Stimulated activated CD8-positive, alpha-beta memory T cell treated with anti-CD3 and anti-CD28 coated beads, Interleukin-4, amount 100 ng/mL, for 4 hours (primary cell): Measurements from ENCODE around the gene SLC13A2.

ENCODE experiments used
- DNase-seq, 2 donors: peaks; one replicate each; pipeline ENCODE4 v3.0.0-alpha.2; 2020; ENCODE audit warnings: low read depth in 2 of 2, low spot score in 1 of 2

The SLC13A2 gene

DNA sequence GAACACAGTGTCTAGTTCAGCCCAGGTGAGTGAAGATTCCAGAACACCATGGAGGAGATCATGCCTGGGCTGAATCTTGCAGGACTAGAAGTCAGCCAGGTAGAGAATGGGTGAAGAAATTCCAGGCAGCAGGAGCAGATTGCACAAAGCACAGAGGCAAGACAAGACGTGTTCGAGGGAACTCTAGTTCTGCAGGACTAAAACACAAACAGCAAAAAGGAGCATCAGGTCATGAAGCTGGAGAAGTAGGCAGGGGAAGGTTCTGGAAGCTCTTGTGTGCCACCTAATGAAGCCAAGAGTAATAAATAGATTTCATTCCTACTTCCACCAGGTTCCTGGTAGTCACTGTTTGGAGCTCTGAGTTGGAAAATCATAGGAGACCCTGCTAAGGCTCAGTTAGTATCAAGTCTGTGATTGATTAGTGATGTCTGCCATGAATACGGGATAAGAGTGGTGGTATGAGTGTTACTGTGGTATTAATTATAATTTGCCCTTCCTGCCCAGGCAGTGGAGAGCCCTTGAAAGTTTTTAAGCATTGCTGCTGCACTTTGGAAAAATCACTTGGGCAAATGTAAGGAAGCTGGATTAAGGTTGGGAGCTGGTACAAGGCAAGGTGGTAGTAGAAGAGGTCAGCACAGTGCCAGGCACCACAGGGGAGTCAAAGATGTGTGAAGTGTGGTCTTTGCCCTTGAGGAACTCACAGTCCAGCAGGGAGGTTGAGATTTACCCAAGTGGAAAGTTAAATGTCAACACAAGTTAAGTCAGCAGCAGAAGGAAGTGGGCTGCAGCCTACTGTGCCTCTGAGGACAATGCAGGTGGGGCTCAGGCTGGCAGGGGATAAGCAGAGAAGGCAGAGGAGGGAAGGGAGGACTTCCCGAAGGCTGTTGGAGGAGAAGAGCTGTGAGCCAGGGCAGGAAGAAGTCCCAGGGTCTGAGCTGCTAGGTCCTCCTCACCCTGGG is 19.2 kb downstream of the SLC13A2 start:
- no peak for DNase-seq

DNA sequence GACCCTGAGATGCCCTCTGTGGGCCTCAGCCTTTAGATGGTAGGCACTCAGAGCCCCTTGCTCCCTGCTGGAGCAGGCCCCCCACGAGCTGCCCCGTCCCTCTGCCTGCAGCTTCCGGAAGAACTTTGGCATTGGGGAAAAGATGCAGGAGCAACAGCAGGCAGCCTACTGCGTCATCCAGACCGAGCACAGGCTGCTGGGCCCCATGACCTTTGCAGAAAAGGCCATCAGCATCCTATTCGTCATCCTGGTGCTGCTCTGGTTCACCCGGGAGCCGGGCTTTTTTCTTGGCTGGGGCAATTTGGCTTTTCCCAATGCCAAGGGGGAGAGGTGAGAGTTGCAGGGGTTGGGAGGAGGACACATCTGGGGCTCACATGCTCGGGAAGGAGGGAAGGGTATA is 20.0 kb downstream of the SLC13A2 start:
- no peak for DNase-seq

DNA sequence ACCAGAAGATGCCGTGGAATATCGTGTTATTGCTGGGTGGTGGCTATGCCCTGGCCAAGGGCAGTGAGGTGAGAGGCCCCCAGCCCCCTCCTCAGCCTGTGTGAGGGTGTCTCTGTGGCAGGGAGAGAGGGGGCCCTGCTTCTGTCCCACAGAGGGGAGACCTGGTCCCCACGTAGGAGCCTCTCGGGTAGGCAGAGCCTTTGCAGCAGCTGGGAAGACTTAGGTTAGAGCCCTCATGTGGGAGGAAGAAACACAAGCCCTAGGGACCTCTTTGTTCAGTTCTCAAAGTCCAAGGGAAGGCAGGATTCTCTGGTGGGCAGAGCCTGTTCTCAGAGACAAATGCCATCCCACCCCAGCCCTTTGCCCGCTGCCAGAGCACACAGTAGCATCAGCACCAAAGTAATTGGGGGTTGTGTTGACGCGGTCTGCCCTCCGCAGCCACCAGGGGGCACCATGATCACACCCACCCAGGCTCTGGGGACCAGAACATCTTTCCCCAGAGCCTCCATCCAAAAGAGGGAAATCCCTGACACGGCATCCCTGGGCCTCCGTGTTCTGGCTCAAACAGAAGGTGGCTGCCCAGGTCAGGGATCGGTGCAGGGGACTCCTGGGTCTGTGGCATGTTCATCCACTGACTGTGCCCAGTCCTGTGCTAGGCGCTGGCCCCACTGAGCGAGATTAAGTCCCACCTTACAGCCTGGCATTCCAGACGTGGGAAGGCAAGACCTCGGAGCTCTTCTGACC is 21.2 kb downstream of the SLC13A2 start:
- DNase-seq, result peak; percentile 56 to 66

DNA sequence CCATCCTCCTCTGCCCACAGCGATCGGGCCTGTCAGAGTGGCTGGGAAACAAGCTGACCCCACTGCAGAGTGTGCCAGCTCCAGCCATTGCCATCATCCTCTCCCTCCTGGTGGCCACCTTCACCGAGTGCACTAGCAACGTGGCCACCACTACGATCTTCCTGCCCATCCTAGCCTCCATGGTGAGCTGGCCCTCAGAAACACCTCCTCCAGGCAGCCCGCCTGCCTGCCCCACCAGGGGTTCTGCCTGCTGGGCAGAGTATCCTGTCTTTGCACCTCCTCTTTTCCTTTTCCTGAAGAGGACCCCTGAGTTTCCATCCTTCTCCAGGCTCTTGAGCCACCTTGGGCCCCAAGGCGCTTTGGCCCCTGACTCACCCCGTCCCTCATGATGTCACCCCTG is 22.2 kb downstream of the SLC13A2 start:
- DNase-seq, result no peak

DNA sequence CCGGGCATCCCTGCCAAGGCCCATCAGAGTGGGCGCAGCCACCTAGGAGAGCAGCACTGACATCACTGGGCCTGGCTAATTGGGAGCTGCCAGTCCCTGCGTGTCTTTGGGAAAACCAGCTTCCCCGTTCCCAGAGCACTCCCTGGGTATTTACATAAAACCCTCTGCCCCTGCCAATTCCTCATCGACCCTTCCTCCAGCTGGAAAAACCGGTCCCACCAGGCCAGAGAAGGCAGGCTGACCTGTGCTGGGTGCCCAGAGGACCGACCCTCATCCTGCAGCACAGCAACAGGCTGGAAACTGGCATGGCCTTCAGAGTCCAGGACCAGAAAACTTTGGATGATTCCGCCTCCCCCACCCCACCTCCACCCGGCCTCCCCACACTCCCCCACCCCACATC is 24.5 kb downstream of the SLC13A2 start:
- DNase-seq, result no peak

DNA sequence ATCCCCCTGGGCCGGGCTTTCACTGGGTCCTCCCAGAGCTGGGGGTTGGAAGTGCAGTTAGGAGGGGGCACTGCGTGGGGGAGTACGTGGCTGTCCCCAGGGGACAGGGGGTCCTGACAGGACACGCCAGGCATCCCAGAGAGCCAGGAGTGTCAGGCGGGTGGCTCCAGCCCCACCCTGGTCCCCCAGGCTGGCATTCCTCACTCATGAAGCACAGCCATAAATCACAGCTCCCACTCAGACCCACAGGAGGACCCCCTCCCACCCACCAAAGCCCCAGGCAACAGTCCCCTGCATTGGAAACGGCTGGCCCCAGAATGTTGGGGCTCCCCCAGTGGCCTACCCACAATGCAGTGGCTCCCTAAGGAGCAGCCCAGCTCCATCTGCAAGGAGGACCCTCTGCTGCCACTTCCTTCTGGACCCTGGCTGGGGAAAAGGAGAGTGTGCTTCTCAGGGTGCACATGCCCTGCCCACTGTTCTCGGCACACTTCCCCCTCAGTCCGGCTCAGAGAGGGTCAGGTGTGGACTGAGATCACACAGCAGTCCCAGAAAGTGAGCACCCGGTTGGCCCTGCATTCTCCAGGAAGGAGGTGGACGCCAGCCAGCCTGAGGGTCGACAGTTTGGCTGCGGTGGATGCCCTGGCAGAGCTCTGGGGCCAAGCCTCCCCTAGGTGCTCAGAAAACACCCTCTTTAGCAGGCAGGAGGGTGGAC is 25.4 kb downstream of the SLC13A2 start:
- DNase-seq, result no peak

DNA sequence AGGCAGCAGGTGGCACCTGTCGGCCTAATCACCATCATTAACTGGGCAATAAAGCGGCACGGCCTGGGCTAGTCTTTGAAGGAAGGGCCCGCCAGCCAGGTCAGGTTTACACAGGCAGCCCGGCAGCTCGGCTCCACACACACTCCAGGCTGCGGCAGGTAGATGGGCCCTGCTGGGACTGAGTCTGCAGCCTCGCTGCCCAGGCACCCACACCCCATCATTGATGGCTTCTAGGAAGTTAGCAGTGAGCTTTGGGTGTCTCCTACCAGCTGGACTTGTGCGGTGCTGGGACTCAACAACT is 25.9 kb downstream of the SLC13A2 start:
- DNase-seq, result no peak

DNA sequence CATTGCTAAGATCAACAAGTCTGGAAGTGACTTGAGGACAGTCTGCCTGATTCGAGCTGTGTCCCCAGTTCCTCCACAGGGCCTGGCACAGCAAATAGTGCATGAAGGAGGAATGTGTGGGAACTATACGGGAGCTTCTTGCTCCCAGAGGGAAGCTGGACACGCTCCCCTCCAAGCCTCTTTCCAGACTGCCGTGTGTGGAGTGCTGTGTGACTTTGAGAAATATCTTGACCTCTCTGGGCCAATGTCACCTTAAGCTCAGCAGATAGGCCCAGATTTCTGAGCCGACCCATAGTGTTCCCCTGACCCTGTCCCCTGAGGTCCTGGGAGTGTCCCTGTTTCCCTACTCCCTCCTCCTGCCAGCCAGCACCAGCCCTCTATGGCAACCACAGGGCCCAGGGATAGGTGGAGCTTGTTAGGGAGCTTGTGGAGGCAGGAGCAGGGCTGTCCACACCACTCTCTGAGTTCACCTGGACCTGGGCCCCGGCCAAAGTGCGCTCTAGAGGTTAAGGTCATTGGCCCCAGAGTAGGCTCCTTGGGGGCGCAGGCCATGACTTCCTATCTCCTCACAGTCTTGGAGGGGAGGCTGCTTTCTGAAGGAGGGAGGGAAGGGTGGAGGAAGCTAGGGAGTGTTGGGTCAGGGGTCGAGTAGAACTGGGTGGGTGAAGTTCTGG is 26.4 kb downstream of the SLC13A2 start:
- no peak for DNase-seq

DNA sequence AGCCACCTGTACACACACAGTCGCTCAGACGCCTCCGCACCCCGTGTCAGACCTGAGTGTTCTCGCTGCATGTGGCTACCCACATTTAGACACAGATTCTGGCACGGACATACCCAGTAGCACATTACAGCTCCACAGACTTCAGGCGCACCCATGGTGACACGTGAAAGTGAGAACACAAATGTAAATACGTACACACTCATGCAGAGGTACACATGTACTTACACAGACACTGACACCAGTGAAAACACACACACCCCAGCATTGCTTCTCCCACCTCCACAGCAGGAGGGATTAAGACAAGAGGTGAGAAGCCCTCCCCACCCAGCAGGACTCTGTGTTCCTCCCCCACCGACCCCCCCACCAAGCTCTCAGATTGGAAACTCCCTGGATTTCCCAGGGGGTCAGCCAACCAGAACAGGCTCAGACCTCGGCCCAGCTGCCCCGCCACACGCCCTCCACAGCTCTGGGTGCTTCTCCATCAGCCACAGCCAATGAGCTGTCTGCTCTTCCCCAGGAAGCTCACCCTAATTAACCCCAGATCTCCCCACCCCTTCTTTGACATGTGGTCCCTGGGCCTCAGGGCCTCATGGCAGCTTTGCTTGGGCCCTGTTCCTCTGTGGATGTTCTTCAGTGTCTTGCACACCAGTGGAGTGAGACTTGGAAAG is 27.4 kb downstream of the SLC13A2 start:
- DNase-seq, result no peak

DNA sequence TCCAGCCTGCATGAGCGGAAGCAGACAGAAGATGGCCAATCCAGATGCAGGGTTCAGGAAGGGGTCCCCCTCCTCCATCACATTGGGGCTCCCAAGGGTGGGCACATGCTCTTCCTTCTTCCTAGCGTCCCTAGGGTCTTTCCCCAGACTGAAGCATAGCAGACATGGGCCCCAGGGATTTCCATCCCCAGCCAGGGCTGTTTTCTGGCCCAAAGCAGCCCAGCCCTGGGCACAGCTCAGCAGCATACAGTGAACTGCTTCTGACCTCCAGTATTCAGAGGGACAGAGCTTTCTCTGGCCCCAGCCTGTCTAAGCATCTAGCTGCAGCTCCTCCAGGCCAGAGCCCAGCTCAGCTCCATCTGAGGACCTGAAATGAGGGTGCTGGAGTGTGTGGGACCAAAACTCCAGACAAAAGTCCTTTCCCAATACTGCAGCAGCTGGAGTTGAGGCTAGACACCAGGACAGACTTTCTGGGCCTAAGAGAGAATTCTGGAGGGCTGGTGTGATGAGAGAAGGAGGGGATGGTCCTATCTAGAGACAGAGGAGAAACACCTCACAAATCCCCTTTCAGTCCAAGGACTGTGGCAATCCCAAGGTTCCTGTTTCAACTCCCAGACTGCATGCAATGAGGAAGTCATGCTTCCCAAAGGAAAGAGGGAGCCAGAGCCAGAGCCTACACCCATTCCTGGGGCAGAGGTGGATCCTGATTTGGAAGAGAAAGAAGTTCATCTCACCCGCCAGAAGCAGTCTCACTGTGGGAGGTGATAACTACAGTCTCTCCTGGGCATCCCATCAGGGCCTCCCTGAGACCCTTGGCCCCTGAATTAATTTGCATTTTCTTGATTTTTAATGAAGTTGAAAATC is 28.2 kb downstream of the SLC13A2 start:
- no peak for DNase-seq

DNA sequence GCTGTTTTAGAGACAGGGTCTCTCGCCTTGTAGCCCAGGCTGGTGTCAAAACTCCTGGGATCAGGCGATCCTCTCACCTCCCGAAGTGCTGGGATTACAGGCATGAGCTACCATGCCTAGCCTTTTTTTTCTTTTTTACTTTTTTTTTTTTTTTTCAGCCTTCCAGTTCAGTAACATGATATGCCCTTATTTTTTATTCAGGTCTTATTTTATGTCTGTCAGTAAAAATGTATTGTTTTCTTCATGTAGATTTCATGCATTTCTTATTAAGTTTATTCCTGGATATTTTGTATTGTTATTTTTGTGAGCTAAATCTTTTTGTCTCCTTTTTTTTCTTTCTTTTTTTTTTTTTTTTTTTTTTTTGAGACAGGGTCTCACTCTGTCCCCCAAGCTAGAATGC is 30.0 kb downstream of the SLC13A2 start:
- DNase-seq, result no peak

DNA sequence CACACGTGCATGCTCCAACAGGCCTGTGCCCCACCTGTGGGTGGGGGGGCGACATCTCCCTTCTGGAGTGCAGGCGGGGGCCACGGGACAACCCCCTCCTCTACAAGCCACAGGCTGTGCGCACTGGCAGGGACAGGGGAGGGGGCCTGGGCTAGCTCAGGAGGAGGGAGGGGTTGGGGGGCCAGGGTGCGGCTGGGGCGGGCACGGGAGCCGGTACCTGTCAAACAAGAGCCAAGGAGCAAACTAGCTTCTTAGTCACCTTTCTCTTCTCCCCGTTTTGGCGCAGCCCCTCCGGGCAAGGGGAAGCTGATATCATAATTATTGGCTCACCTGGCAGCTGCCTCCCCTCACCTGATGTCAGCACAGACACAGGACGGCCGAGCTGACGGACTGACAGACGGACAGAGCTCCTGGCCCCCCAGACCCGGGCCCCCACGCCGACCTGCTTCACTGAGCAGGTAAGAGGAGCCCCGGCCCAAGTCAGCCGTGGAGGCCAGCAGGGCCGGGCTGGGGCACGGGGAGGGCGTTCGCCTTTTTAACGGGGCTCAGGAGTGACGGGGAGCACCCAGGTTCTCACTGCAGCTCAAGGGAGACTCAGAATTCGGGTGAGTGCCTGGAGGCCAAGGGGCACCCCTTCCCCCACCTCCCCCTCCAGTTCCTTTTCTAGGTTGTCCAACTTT is 32.7 kb downstream of the SLC13A2 start, which contains the start of gene FOXN1:
Gene FOXN1 (plus strand): TSS at position 363 of the 680 bp plus-strand sequence. CDS start 17,622 bp downstream, outside the sequence.
- DNase-seq, result no peak

DNA sequence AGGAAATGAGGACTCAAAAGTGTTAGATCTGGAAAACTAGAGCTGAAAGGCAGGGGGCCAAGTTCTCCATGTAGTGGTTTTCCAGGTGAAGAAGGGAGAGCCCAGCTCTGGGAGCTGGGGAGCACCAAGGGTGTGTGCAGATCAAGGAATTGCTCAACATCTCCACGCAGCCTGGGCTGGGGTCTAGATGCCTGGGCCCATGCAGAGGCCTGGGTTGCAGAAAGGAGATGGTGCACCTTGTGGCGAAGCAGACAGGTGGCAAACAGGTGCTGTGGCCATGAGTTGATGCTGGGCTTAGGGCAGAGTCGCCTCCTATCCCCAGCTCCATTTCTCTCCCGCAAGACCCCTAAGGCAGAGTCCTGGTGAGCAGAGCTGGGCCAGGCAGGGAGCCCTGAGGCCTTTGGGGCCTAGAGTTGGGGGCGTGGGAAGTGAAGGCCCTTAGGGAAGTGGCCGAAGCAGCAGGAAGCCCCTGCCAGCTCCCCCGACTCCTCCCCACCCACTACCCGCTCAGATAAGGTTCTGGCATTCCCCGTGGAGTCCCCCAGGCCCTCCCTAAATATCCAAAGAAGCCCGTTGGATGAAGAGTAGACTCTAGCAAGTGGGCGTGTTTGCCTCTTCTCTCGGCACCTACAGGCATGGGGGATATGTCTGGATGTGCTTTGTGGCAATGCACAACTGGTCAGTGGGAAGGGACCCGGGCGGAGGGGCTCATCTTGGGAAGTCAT is 33.5 kb downstream of the SLC13A2 start:
- DNase-seq, result no peak

DNA sequence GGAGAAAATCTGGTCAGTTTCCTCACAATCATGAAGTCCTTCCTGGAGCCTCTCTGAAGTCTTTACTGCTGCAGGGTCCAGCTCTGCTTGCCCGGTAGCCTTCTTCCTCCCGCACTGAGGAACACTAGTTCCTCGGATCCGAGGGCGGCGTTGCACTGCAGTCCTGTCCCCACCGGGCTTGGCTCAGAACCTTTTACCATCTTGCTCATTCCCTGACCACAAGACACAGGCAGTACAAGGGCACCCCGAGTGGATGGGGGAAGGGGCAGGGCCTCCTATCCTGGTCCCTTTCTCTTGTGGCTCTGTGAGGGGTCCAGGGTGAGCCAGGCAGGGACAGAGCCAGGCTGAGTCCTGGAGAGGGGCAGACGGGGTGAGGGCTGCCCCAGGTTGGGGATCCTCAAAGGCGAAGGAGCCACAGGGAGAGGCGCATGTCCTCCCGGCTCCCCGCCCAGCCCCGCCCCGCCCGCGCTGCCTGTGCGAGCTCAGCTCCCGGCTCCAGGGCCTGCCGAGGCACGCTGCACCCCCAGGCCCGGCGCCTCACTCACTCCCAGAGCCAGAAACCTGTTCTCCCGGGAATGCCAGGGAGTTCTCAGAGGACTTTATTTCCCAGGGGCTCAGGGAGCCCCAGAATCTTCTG is 34.2 kb downstream of the SLC13A2 start:
- no peak for DNase-seq

DNA sequence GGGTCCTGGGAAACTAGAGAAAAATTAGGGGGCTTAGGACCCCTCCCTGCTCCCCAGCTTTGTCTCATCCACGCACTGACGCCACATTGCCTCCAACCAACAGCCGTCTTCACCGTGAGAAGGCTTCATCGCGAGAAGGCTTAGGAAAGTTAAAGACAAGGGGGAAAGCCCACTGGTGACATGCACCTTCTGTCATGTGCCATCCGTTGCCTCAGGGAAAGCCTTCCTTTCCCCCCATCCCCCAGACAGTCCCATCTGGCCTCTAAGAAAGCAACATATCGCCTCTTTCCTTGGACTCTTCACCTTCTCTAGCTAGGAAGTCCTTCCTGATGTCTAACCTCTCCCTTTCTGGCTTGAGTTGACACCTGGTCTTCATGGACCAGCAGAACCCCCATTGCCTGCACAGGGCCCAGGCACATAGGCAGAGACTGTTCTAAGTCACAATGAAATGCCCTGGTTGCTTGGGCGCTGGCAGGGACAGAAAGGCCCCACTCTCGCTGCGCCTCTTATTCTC is 34.8 kb downstream of the SLC13A2 start:
- no peak for DNase-seq

DNA sequence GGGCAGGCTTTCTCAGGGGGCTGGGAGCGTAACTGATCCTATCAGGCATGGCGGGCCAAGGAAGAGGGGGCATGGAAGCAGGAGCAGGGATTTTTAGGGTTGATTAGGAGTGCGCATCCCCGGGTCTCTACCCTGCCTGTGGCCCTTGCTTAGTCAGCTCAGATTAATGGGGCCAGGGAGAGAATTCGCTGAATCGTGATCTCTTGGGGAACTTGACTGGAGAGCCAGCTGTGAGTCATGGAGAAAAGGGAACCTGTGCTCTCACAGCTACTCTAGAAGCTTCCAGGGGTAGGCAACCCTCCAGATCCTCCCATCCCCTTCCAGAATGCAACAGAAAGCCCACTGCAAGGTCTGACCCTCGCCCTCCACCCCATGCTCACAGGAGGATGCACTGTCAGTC is 36.3 kb downstream of the SLC13A2 start:
- no peak for DNase-seq

DNA sequence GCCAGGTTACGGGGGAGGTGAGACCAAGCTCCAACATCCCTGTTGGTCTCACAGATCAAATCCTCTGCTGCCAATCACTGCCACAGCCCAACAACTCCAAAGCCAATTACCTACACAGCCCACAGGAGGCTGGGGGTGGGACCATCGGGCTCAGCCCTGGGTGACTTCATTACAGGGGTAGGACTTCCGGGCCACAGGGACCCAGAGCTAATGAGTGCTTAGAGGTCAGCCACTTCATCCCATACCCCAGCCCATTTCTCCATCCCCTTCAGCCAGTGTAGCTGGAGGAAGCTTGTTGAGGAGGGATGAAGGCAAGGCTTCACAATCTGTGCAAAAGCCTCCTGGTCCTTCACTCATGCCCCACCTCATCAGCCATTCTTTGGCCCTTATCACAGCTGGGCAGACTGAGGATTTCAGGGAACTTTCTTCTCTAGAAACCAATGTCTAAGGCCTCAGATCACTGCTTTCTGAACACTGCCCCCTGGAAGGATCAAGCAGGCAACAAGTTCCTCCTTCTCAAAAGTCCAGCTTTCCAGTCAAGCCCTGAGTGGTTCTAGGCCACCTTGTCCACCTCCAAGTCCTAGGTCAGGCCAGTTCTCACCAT is 38.5 kb downstream of the SLC13A2 start:
- no peak for DNase-seq
